NCI-H460 (cell line): ENCODE data around the gene KRTAP17-1. TPM values are rescaled to one million over a fixed set of nuclear protein-coding genes. Genes with fewer than 3 reads are reported as not detected.
"Not testable (repeated sequence)": the region's sequence is repeated elsewhere in the genome, so short reads cannot be mapped to it uniquely, and the experiment has no call there.

Experiments
- DNase-seq: peaks from one replicate; pipeline ENCODE4 v3.0.0-alpha.2; 2016; ENCODE audit warnings: low read depth; ENCODE audit errors: extremely low read depth
- polyA plus RNA-seq: library from polyadenylated mRNA; depleted of rRNA; stranded (reverse); fragments of >200 nt; gene quantifications from 2 replicates; pipeline ENCODE4 v1.2.3, GENCODE V29; 2014; cell fraction: nucleus; rRNA removed
- total RNA-seq: library from RNA; depleted of rRNA; stranded (reverse); fragments of >200 nt; shearing (Covaris generic); gene quantifications from 2 replicates; pipeline ENCODE4 v1.2.3, GENCODE V29; 2014; rRNA removed

The KRTAP17-1 gene
- total RNA-seq: not detected in 2 replicates
- not detected in 2 replicates for polyA plus RNA-seq

GRCh38 chr17:41315204-41315794 lies at the start of gene KRTAP17-1:
KRTAP17-1 (minus strand) TSS chr17:41315710; CDS start chr17:41315650, 60 bp downstream.
- no peak for DNase-seq

- DNase-seq: no peak
These were observed 48.4 kb upstream of the KRTAP17-1 start for GRCh38 chr17:41363881-41364280.

GRCh38 chr17:41360296-41360995 lies 44.9 kb upstream of the KRTAP17-1 start:
- no peak for DNase-seq

- no peak for DNase-seq
These were observed 39.0 kb upstream of the KRTAP17-1 start for GRCh38 chr17:41354536-41354935.

GRCh38 chr17:41352597-41353366 lies 37.3 kb upstream of the KRTAP17-1 start:
- DNase-seq: no peak

- DNase-seq: no peak
These were observed 35.7 kb upstream of the KRTAP17-1 start for GRCh38 chr17:41351177-41351576.

- DNase-seq: not testable (repeated sequence)
These were observed 34.9 kb upstream of the KRTAP17-1 start, which contains the start of gene KRT33A for GRCh38 chr17:41350381-41350878. KRT33A (minus strand) TSS chr17:41350828; CDS start chr17:41350767, 61 bp downstream.

GRCh38 chr17:41347869-41348760 lies 32.6 kb upstream of the KRTAP17-1 start:
- no peak for DNase-seq

- not testable (repeated sequence) for DNase-seq
These were observed 30.9 kb upstream of the KRTAP17-1 start for GRCh38 chr17:41346421-41346820.

GRCh38 chr17:41345992-41346391 lies 30.5 kb upstream of the KRTAP17-1 start:
- no peak for DNase-seq

GRCh38 chr17:41343029-41343428 lies 27.5 kb upstream of the KRTAP17-1 start:
- DNase-seq: no peak

- no peak for DNase-seq
These were observed 25.7 kb upstream of the KRTAP17-1 start for GRCh38 chr17:41340934-41341861.

GRCh38 chr17:41340494-41340893 lies 25.0 kb upstream of the KRTAP17-1 start:
- no peak for DNase-seq

- no peak for DNase-seq
These were observed 24.2 kb upstream of the KRTAP17-1 start for GRCh38 chr17:41339571-41340172.

GRCh38 chr17:41338961-41339485 lies 23.5 kb upstream of the KRTAP17-1 start:
- no peak for DNase-seq

- DNase-seq: no peak
These were observed 20.2 kb upstream of the KRTAP17-1 start for GRCh38 chr17:41335747-41336146.

- no peak for DNase-seq
These were observed 19.1 kb upstream of the KRTAP17-1 start for GRCh38 chr17:41334385-41335305.
